HG03378 (cell line): Measurements from ENCODE around the gene ANK3.
A peak's percentile ranks its signal among the peaks of the same experiment; 100 is the strongest.

ENCODE experiments used
- ATAC-seq: cut with Tn5 transposase; IDR thresholded peaks from one replicate; pipeline ENCODE4 v1.9.1; 2021; ENCODE audit warnings: mild to moderate bottlenecking, moderate library complexity; ENCODE audit not compliant: unreplicated experiment

Gene ANK3

GRCh38 chr10:60107308-60107976, 282.2 kb downstream of the ANK3 start:
- no peak for ATAC-seq

GRCh38 chr10:60105295-60105695, 284.4 kb downstream of the ANK3 start:
- ATAC-seq: no peak

GRCh38 chr10:60101821-60102220, 287.9 kb downstream of the ANK3 start:
- ATAC-seq: no peak

- peak; percentile 60 for ATAC-seq
Observed at GRCh38 chr10:60099998-60100747, 289.5 kb downstream of the ANK3 start.

GRCh38 chr10:60098677-60099601, 290.7 kb downstream of the ANK3 start:
- ATAC-seq: no peak

GRCh38 chr10:60096761-60097513, 292.7 kb downstream of the ANK3 start:
- ATAC-seq: peak; percentile 61

GRCh38 chr10:60093317-60093716, 296.4 kb downstream of the ANK3 start:
- ATAC-seq: peak; percentile 53

GRCh38 chr10:60086862-60087261, 302.8 kb downstream of the ANK3 start:
- ATAC-seq: peak; percentile 89

GRCh38 chr10:60086421-60086820, 303.3 kb downstream of the ANK3 start:
- no peak for ATAC-seq

- ATAC-seq: no peak
Observed at GRCh38 chr10:60082744-60083344, 306.8 kb downstream of the ANK3 start.

GRCh38 chr10:60082341-60082740, 307.3 kb downstream of the ANK3 start:
- ATAC-seq: no peak

- ATAC-seq: peak; percentile 95
Observed at GRCh38 chr10:60073781-60074656, 315.7 kb downstream of the ANK3 start.

GRCh38 chr10:60073397-60073780, 316.3 kb downstream of the ANK3 start:
- no peak for ATAC-seq

- no peak for ATAC-seq
Observed at GRCh38 chr10:60069311-60069710, 320.4 kb downstream of the ANK3 start.

- ATAC-seq: no peak
Observed at GRCh38 chr10:60050366-60050765, 339.3 kb downstream of the ANK3 start.

- no peak for ATAC-seq
Observed at GRCh38 chr10:60048091-60048501, 341.6 kb downstream of the ANK3 start.

- no peak for ATAC-seq
Observed at GRCh38 chr10:60045571-60045970, 344.1 kb downstream of the ANK3 start.

GRCh38 chr10:60044971-60045370, 344.7 kb downstream of the ANK3 start:
- no peak for ATAC-seq

GRCh38 chr10:60044242-60044641, 345.4 kb downstream of the ANK3 start:
- no peak for ATAC-seq
